ENCODE data around the gene AXIN2.

Gene AXIN2

GRCh38 chr17:65553009-65553645 lies 8.3 kb downstream of the AXIN2 start:
- no peak for DNase-seq

- no peak for DNase-seq
Measured at GRCh38 chr17:65552214-65552613, 9.2 kb downstream of the AXIN2 start.

DNA sequence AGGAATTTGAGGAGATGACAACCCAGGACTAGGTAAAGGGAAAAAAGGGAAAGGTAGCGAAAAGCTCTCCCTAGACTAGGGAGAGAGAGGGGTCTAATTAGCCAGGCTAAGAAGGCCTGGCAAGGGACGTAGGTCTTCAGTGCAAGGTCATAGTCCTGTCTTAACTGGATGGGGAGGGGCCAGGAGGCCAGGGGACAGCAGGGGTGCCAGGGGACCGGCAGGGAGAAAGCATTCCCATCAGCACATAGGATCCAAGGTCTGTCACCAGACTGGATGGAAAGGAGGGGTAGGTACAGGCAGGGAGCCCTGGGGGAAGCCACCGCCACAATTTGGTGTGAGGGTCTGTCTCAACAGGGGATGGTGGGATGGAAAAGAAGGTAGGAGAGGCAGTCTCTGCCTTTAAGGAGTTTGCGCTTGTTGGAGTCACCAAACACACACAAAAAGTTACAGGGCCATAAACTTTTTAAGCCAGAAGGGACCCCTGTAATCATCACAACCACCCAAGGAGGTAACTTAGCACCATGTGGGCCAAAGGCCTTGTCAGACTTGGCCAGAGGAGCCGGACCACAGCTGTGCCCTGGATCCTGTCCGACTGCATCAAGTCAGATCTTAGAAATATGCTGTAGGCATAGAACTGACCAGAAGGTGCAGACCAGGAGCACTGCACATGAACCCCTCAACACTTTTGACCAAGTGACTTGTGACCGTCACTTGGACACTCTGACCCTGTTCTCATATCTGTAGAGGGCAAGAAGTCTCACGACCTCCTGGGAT lies 10.0 kb downstream of the AXIN2 start:
- no peak for DNase-seq

GRCh38 chr17:65550758-65551157 lies 10.7 kb downstream of the AXIN2 start:
- no peak for DNase-seq

- DNase-seq = no peak
Measured at GRCh38 chr17:65550075-65550662, 11.3 kb downstream of the AXIN2 start.

GRCh38 chr17:65548269-65548969 lies 13.0 kb downstream of the AXIN2 start:
- no peak for DNase-seq

- no peak for DNase-seq
Measured at GRCh38 chr17:65547253-65547670, 14.2 kb downstream of the AXIN2 start.

GRCh38 chr17:65546579-65546978 lies 14.9 kb downstream of the AXIN2 start:
- DNase-seq = no peak

- no peak for DNase-seq
Measured at GRCh38 chr17:65545705-65546523, 15.5 kb downstream of the AXIN2 start.

DNA sequence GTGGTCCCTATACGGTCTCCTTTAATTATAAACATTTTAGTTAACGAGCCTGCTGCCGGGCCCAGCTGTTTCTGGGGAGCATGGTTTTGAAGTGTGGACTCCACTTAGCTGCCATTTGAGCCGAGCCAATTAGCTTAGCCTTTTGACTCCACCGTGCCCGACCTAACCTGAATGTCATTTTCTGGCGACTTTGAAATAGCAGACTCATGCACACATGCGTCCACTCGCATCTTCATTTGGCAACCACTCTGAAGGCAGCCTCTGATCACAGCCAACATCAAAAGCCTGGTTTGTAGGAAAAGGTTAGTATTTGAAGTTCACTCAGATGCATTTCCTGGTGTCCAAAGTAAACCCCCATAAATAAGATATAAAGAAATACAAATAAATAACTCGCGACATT lies 16.8 kb downstream of the AXIN2 start:
- DNase-seq = peak; percentile 35 to 81

DNA sequence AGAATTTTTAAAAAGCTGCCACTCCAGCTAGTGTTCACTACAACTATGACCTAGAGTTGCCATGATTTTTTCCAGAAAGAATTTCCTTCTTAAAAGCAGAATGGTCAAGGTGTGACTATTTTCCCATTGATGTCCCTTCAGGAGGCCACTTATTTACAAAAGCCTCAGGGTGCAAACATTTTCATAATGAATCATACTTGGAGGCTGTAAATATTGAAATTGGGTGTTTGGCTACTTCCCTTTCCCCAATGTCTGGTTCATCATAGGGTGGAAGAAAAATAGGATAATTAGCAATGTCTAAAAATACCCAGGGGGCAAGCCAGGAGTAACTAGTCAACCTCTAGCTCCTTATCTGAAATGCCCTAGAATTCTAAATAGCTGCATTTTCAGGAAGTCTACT lies 18.8 kb downstream of the AXIN2 start:
- DNase-seq = no peak

GRCh38 chr17:65542067-65542466 lies 19.4 kb downstream of the AXIN2 start:
- no peak for DNase-seq

DNA sequence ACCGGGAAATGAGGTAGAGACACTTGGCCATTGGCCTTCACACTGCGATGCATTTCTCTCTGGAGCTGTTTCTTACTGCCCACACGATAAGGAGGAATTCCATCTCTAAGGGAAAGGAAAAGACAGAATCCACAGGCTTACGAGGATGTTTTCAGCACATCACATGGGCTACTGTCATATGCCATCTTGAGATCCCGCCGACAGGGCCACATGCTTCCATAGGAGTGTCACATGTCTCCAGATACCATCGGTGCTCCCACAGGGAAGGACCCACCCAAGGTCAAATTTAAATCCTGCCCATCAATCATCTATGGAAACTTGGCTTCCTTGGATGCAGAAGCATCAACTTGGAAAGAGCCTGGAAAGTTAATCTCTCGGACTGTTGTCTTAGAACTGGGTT lies 20.0 kb downstream of the AXIN2 start:
- DNase-seq = no peak

DNA sequence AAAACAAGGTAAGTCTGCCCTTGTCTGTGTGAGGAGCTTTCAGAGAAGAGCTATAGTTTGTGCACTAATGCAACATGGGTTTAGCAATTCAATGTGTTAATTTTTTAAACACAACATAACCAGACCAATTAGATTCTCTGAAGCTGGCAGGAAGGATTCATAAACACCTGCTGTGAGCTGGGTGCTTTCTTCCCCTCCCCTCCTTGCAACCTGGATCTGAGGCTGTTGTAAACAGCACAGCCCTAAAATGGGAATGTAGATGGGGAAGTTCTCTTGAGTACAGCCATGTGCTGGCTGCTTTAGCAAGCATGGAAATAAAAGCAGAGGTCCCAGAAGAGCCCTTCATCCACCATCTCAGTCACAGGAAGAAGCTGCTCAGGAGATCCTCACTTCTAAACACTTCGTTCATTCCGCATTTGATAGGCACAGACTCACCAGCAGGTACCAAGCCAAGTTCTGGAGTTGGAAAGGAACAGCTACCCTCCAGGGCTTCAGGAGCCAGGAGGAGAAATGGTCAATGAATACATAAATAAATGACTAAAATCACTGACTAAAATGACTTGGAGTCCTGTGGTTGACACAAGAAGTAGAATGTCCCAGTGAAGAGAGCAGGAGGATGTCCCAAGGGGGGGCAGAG lies 21.7 kb downstream of the AXIN2 start:
- DNase-seq = no peak

DNA sequence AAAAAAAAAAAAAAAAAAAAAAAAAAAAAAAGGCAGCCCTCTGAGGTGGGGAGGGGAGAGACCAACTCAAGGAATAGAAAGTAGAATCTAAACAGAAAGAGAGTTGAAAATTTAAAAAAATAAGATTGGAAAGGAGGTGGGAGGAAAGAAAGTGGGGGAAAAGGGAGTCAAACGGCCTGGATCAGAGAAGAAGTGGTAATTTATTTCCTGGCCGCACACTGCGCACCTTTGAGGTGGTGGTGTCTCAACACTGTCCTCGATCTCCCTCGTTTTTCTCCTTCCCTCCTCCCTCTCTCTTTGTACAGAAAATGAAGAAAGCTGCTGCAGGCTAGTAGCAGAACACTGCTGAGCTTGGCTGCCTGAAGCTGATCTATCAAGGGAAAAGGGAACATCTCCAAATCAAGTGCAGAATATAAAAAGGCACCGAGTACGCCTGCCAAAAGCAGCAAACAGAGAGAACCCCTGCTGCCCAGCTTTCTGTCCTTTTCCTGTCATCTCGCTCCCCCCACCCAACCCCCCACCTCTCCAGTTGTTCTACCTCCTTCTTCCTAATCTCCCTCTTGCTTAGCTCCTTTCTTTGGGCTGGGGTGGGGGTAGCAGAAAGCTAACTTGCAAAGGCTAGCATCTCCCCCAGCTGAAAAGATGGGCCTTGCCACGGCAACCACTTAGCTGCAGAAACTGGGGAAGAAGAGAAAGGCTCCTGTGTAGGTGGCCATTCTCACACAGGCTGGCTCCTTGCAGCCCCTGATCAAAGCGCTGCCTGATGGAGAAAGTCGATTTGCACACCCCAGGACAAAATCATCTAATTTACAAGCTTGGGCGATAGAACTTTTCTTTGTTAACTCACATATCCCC lies 22.5 kb downstream of the AXIN2 start:
- DNase-seq = no peak

GRCh38 chr17:65537845-65538674 lies 23.4 kb downstream of the AXIN2 start:
- DNase-seq = no peak

DNA sequence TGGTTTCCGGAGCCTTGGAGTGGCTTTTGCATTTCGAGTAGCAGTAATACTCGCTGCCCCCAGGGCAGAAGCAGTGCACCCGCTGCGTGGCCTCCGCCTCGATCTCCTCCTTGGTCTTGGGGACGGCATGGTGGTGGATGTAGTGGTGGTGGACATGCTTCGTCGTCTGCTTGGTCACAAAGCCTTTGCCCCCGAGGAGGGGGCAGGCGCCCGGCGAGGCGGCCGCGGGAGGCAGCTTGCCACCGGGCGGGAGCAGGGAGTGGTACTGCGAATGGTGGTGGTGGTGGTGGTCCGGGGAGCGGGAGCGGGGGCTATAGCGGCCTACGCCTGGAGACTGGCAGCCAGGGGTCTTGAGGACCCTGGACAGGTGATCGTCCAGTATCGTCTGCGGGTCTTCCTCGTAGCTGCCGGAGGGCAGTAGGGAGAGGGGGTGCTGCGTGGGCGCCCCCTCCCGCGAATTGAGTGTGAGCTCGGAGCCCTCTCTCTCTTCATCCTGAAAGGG lies 24.1 kb downstream of the AXIN2 start:
- DNase-seq = no peak

DNA sequence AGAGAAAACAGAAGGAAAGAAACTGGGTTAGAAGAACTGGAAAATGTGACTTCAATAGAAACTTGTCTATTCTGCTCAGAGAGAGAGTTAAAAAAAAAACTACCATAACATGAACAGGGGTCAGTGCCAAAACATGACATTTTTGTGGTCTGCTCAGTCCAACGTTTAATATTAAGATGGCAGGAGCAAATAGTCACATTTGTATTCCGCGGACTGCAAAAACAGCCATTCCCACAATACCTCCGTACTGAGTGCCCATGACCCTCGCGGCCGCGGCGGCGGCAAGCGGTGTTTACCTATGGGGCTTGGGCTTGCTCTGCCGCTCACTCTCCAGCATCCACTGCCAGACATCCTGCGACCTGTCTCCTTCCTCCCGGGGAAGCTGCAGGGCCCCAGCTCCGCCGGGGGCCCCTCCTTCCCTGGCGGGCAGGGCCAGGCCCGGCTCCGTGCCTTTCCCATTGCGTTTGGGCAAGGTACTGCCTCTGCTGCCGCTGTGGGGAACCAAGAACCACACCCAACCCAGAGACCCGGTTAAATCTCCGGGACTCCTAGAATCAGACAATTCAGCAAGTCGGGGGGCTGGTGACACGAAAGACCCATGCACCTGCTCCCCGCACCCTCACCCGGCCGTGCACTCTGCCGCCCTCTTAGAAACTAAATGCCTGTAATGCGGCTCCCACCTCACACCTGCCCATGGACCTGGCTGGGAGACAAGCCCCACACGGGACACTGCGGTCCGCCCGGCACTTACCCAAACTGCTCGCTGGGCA lies 24.7 kb downstream of the AXIN2 start:
- no peak for DNase-seq
